CD14-positive monocyte (primary cell): ENCODE results near the gene LMTK3. TPM values are rescaled to one million over a fixed set of nuclear protein-coding genes. Genes with fewer than 3 reads are reported as not detected.

Experiments used
- DNase-seq, 3 donors: peaks; one replicate each; pipeline ENCODE4 v3.0.0-alpha.2; 2011 to 2022
- H2AFZ ChIP-seq: 2 replicates; pipeline ENCODE4 v1.6.0; 2012; ENCODE audit warnings: mild to moderate bottlenecking, low read depth, low read length, inconsistent platforms; ENCODE audit not compliant: insufficient read depth, poor library complexity, severe bottlenecking
- H3K27ac ChIP-seq, 2 donors: 1 replicate in 1 of 2; 2 replicates in 1 of 2; pipeline ENCODE4 v1.5.1; 2012 to 2013; ENCODE audit warnings: low read length in 2 of 2, control low read depth in 1 of 2, inconsistent platforms in 1 of 2, low read depth in 1 of 2, mild to moderate bottlenecking in 1 of 2
- H3K27me3 ChIP-seq, 2 donors: one replicate each; pipeline versions ENCODE4 v1.6.0 to v1.6.1; 2011 to 2013; ENCODE audit warnings: low read length in 2 of 2; ENCODE audit not compliant: control insufficient read depth in 2 of 2, insufficient read depth in 2 of 2
- H3K36me3 ChIP-seq, 2 donors: replicated peaks in 1 of 2; 1 replicate in 1 of 2; 2 replicates in 1 of 2; pipeline versions ENCODE4 v1.5.1 to v1.6.1; 2012 to 2013; ENCODE audit warnings: low read length in 2 of 2, control low read depth in 1 of 2, inconsistent platforms in 1 of 2, mild to moderate bottlenecking in 1 of 2; ENCODE audit not compliant: insufficient read depth in 2 of 2, control insufficient read depth in 1 of 2
- H3K4me1 ChIP-seq, 2 donors: 1 replicate in 1 of 2; 2 replicates in 1 of 2; pipeline versions ENCODE4 v1.5.1 to v1.6.1; 2012 to 2013; ENCODE audit warnings: low read length in 2 of 2, control low read depth in 1 of 2, inconsistent platforms in 1 of 2, mild to moderate bottlenecking in 1 of 2, moderate library complexity in 1 of 2; ENCODE audit not compliant: insufficient read depth in 2 of 2, control insufficient read depth in 1 of 2
- H3K4me2 ChIP-seq: replicated peaks from 2 replicates; pipeline ENCODE3; 2012; ENCODE audit warnings: low read length, moderate library complexity, mild to moderate bottlenecking; ENCODE audit not compliant: poor library complexity, severe bottlenecking; ENCODE audit errors: extremely low read depth
- H3K4me3 ChIP-seq, 3 experiments: fragments of 200-600 bp in 1 of 3; sonication (generic) in 1 of 3; replicated peaks in 1 of 3; 1 replicate in 2 of 3; 2 replicates in 1 of 3; pipeline ENCODE4 v1.5.1; 2011 to 2013; ENCODE audit warnings: low read length in 3 of 3, mild to moderate bottlenecking in 3 of 3, control low read depth in 2 of 3, low read depth in 2 of 3, inconsistent platforms in 1 of 3, moderate library complexity in 1 of 3
- H3K79me2 ChIP-seq: 2 replicates; pipeline ENCODE4 v1.6.0; 2012; ENCODE audit warnings: mild to moderate bottlenecking, control low read depth, inconsistent platforms, low read length, moderate library complexity; ENCODE audit not compliant: insufficient read depth
- H3K9ac ChIP-seq: 2 replicates; pipeline ENCODE4 v1.6.0; 2017; ENCODE audit warnings: low read length, mild to moderate bottlenecking; ENCODE audit not compliant: insufficient read depth, poor library complexity, severe bottlenecking
- H3K9me3 ChIP-seq, 2 donors: replicated peaks in 1 of 2; 1 replicate in 1 of 2; 2 replicates in 1 of 2; pipeline versions ENCODE4 v1.5.1 to v1.6.1; 2012 to 2013; ENCODE audit warnings: low read length in 2 of 2, control low read depth in 1 of 2; ENCODE audit not compliant: control insufficient read depth in 1 of 2, insufficient read depth in 1 of 2
- H4K20me1 ChIP-seq: 2 replicates; pipeline ENCODE4 v1.6.0; 2012; ENCODE audit warnings: mild to moderate bottlenecking, low read length, control low read depth, moderate library complexity; ENCODE audit not compliant: insufficient read depth
- H3K27ac Mint-ChIP-seq, 7 donors: one replicate each; pipeline ENCODE4 v1.8.0; 2020; ENCODE audit warnings: mild to moderate bottlenecking in 7 of 7, mixed read lengths in 7 of 7, moderate library complexity in 6 of 7, inconsistent platforms in 2 of 7
- H3K27me3 Mint-ChIP-seq, 3 donors: one replicate each; pipeline ENCODE4 v1.8.0; 2021 to 2022; ENCODE audit warnings: low read depth in 3 of 3, mild to moderate bottlenecking in 3 of 3, mixed read lengths in 3 of 3, moderate library complexity in 3 of 3, inconsistent platforms in 1 of 3
- H3K36me3 Mint-ChIP-seq, 2 donors: one replicate each; pipeline ENCODE4 v1.8.0; 2020; ENCODE audit warnings: mixed read lengths in 2 of 2, inconsistent platforms in 1 of 2, mild to moderate bottlenecking in 1 of 2
- H3K4me1 Mint-ChIP-seq: one replicate; pipeline ENCODE4 v1.8.0; 2020; ENCODE audit warnings: mild to moderate bottlenecking, mixed read lengths
- H3K4me3 Mint-ChIP-seq, 2 donors: one replicate each; pipeline ENCODE4 v1.8.0; 2020; ENCODE audit warnings: mild to moderate bottlenecking in 2 of 2, mixed read lengths in 2 of 2, moderate library complexity in 1 of 2
- H3K9me3 Mint-ChIP-seq, 7 donors: one replicate each; pipeline ENCODE4 v1.8.0; 2020 to 2022; ENCODE audit warnings: mixed read lengths in 7 of 7, mild to moderate bottlenecking in 6 of 7, moderate library complexity in 6 of 7, inconsistent platforms in 2 of 7
- WGBS: methylation state at CpG from one replicate; pipeline ENCODE4 v1.1.5; 2013; ENCODE audit warnings: missing lambda C conversion rate; ENCODE audit not compliant: insufficient coverage; 5-methylcytosine and 5-hydroxymethylcytosine counted together
- intact Hi-C, 2 donors: fragments of 100-400 bp; cut with micrococcal nuclease; formaldehyde crosslinking; loops; one replicate each; pipeline versions ENCODE4 v1.15.0 to v1.15.1; 2023
- polyA plus RNA-seq, 3 donors: library from polyadenylated mRNA; depleted of rRNA in 1 of 3; unstranded in 2 of 3; stranded (reverse) in 1 of 3; fragments of 300-500 nt in 2 of 3; fragments of >200 nt in 1 of 3; fragmentation: Illumina TruSeq in 2 of 3; gene quantifications; 1 replicate in 2 of 3; 2 replicates in 1 of 3; pipeline ENCODE4 v1.2.3, GENCODE V29; 2012 to 2021
- TF ChIP-seq, protein P1 (sequence below): fragments of 200-600 bp; IDR thresholded peaks from one replicate; pipeline ENCODE4 v1.8.0; 2022; ENCODE audit warnings: antibody characterized with exemption, mild to moderate bottlenecking

Gene LMTK3
- polyA plus RNA-seq, 3 donors: 0.08 TPM; not detected in 2

DNA sequence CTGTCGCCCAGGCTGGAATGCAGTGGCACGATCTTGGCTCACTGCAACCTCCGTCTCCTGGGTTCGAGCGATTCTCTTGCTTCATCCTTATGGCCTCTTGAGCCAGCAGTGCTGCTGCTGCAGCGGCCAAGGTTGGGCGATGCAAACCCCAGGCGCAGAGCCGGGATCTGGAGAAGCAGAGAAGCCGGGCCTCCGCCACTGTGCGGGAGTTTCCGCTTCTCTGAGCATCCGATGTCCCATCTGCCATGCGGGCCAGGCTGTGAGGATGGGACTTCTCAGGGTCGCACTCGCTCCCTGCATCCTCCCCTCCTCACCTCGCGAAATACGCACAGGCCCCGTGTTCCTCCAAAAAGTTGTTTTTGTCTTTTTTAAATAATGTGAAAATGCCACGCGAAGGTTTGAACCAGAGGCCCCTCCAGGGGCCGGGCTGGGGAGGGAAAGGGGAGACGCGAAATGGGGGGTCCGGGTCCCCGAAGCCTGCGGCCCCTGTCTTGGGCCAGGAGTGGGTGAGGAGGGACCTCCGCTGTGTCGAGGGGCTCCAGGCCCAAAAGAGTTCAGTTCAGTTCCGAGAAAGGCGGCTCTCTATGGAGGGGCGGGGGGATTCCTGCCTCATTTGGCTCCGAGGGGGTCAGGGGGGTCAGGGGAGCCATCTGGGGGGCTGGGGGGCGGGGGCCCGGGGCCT, 26.6 kb downstream of the LMTK3 start:
- 96% methylated on average over 17 of the region's 37 CpGs for WGBS
- Histone ChIP-seq H3K9ac (no peak overlapping the region), H3K4me3 (no peak overlapping the region), H3K79me2 (no peaks in the 10 kb centered on the region), H3K9me3 (no peaks in the 10 kb centered on the region), H3K36me3 (no peaks in the 10 kb centered on the region), H2AFZ (no peak overlapping the region), H3K4me2 (no peak overlapping the region), H3K27ac (no peak overlapping the region), H4K20me1 (no peaks in the 10 kb centered on the region), H3K27me3 (peaks cover 0 to 3% of the 10 kb centered on the region in 2 donors), H3K4me1 (peaks cover 13 to 15% of the 10 kb centered on the region in 2 donors)
- no peak overlapping the region for H3K4me3 Mint-ChIP-seq
- TF ChIP-seq, protein P1, sequence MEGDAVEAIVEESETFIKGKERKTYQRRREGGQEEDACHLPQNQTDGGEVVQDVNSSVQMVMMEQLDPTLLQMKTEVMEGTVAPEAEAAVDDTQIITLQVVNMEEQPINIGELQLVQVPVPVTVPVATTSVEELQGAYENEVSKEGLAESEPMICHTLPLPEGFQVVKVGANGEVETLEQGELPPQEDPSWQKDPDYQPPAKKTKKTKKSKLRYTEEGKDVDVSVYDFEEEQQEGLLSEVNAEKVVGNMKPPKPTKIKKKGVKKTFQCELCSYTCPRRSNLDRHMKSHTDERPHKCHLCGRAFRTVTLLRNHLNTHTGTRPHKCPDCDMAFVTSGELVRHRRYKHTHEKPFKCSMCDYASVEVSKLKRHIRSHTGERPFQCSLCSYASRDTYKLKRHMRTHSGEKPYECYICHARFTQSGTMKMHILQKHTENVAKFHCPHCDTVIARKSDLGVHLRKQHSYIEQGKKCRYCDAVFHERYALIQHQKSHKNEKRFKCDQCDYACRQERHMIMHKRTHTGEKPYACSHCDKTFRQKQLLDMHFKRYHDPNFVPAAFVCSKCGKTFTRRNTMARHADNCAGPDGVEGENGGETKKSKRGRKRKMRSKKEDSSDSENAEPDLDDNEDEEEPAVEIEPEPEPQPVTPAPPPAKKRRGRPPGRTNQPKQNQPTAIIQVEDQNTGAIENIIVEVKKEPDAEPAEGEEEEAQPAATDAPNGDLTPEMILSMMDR: no peak
- H3K9me3 Mint-ChIP-seq: peaks cover 0 to 4% (median 0%) of the 10 kb centered on the region in 7 donors
- H3K36me3 Mint-ChIP-seq: no peaks in the 10 kb centered on the region
- intact Hi-C loops: no loop called here
- H3K27ac Mint-ChIP-seq: no peak overlapping the region
- H3K27me3 Mint-ChIP-seq: peaks cover 12 to 29% (median 26%) of the 10 kb centered on the region in 3 donors
- no peak for DNase-seq
- H3K4me1 Mint-ChIP-seq: peaks cover 11% of the 10 kb centered on the region

DNA sequence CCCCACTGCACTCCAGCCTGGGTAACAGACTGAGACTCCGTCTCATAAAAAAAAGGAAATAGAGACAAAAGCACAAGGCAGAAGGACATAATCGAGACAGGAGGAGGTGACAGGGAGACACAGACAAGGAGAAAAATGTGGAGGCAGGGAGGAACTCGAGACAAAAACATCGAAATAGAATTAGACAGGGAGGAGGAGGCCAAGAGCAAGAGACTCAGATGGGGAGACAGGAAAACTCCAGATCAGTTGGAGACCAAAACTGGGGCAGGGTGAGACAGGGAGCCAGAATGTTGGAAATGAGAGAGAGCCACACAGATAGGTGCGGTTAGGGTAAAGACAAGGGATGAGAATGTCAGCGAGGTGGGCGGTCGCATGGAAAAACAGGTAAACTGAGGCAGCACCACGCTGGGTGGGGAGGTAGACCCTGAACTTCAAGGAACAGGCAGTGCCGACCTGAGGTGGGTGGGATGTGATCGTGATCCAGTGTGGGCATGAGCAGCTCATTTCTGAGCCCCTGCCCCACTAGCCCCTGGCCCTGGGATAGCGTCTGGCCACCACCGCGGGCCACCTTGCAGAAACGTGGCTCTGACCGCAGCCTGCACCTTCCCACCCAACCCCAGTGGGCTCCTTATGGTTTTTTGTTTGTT, 27.3 kb downstream of the LMTK3 start:
- TF ChIP-seq, protein P1: no peak
- Histone ChIP-seq H3K79me2 (no peaks in the 10 kb centered on the region), H3K36me3 (no peaks in the 10 kb centered on the region), H3K4me3 (no peak overlapping the region), H3K27ac (no peak overlapping the region), H3K9me3 (no peaks in the 10 kb centered on the region), H2AFZ (no peak overlapping the region), H3K9ac (no peak overlapping the region), H3K27me3 (no peaks in the 10 kb centered on the region), H3K4me2 (no peak overlapping the region), H4K20me1 (no peaks in the 10 kb centered on the region), H3K4me1 (peaks cover 15 to 17% of the 10 kb centered on the region in 2 donors)
- 89% methylated on average over 6 of the region's 16 CpGs for WGBS
- intact Hi-C loops: no loop called here
- Mint-ChIP-seq H3K27me3 (peaks cover 9 to 31% (median 24%) of the 10 kb centered on the region in 3 donors), H3K4me3 (peak overlapping the region in 1 of 2 donors; percentile 59), H3K27ac (no peak overlapping the region), H3K9me3 (peaks cover 0 to 3% (median 0%) of the 10 kb centered on the region in 7 donors), H3K36me3 (peaks cover 3% of the 10 kb centered on the region in 2 donors), H3K4me1 (peaks cover 17% of the 10 kb centered on the region)
- DNase-seq: no peak
